HepG2 (cell line): ENCODE measurements around the gene NAT9. TPM values are rescaled to one million over a fixed set of nuclear protein-coding genes. Genes with fewer than 3 reads are reported as not detected.

Source experiments
- ATRX ChIP-seq: sonication (generic); formaldehyde crosslinking; IDR thresholded peaks from 2 replicates; pipeline ENCODE4 v1.4.0; 2020; ENCODE audit warnings: missing genetic modification reagents, borderline replicate concordance
- FOSL1 ChIP-seq: sonication (generic); formaldehyde crosslinking; IDR thresholded peaks from 2 replicates; pipeline ENCODE4 v1.9.0; 2021; ENCODE audit warnings: missing genetic modification reagents, borderline replicate concordance
- FOXK1 ChIP-seq: sonication (generic); formaldehyde crosslinking; IDR thresholded peaks from 2 replicates; pipeline ENCODE4 v1.4.0; 2020; ENCODE audit warnings: low read depth, missing genetic modification reagents, borderline replicate concordance
- HNF4G ChIP-seq, 2 experiments: sonication (generic) in 1 of 2; formaldehyde crosslinking in 1 of 2; IDR thresholded peaks; 2 replicates each; pipeline versions ENCODE4 v1.4.0 to v1.6.1; 2011 to 2020; ENCODE audit warnings: borderline replicate concordance in 2 of 2, low read depth in 2 of 2, mild to moderate bottlenecking in 2 of 2, low read length in 1 of 2, missing genetic modification reagents in 1 of 2, moderate library complexity in 1 of 2
- MAFK ChIP-seq, 2 experiments: IDR thresholded peaks in 1 of 2; conservative IDR thresholded peaks in 1 of 2; 2 replicates each; pipeline ENCODE4 v1.6.1; 2011; ENCODE audit warnings: improper control_type of control experiment in 2 of 2, low read length in 2 of 2
- NCOA2 ChIP-seq: sonication (generic); formaldehyde crosslinking; IDR thresholded peaks from 2 replicates; pipeline ENCODE4 v1.8.0; 2022; ENCODE audit warnings: inconsistent platforms
- NFYC ChIP-seq: IDR thresholded peaks from 2 replicates; pipeline ENCODE4 v1.6.1; 2016; ENCODE audit warnings: missing genetic modification reagents, missing compliant biosample characterization
- PHF20 ChIP-seq: sonication (generic); formaldehyde crosslinking; IDR thresholded peaks from 2 replicates; pipeline ENCODE4 v1.5.0; 2020; ENCODE audit warnings: mild to moderate bottlenecking, missing genetic modification reagents
- RFX3 ChIP-seq: IDR thresholded peaks from 2 replicates; pipeline ENCODE4 v1.6.1; 2016; ENCODE audit warnings: missing biosample characterization, missing genetic modification reagents
- SPEN ChIP-seq: sonication (generic); formaldehyde crosslinking; IDR thresholded peaks from 2 replicates; pipeline ENCODE4 v1.5.1; 2020; ENCODE audit warnings: low read depth, mild to moderate bottlenecking, missing genetic modification reagents
- ZBTB1 ChIP-seq: sonication (generic); formaldehyde crosslinking; IDR thresholded peaks from 2 replicates; pipeline ENCODE4 v1.4.0; 2020; ENCODE audit warnings: missing genetic modification reagents, borderline replicate concordance
- ZFP1 ChIP-seq: IDR thresholded peaks from 2 replicates; pipeline ENCODE4 v1.6.1; 2016
- ZFP36L2 ChIP-seq: sonication (generic); formaldehyde crosslinking; IDR thresholded peaks from 2 replicates; pipeline ENCODE4 v1.4.0; 2020; ENCODE audit warnings: missing genetic modification reagents
- ZNF382 ChIP-seq: sonication (generic); formaldehyde crosslinking; IDR thresholded peaks from 2 replicates; pipeline ENCODE4 v1.5.0; 2020; ENCODE audit warnings: missing genetic modification reagents, mild to moderate bottlenecking, borderline replicate concordance
- ZNF589 ChIP-seq: sonication (generic); formaldehyde crosslinking; conservative IDR thresholded peaks from 2 replicates; pipeline ENCODE4 v1.8.0; 2022; ENCODE audit warnings: mild to moderate bottlenecking, moderate library complexity, missing genetic modification reagents
- ZNF614 ChIP-seq: IDR thresholded peaks from 2 replicates; pipeline ENCODE4 v1.6.1; 2018; ENCODE audit warnings: missing biosample characterization, missing genetic modification reagents, inconsistent platforms, borderline replicate concordance
- ZNF773 ChIP-seq: sonication (generic); formaldehyde crosslinking; IDR thresholded peaks from 2 replicates; pipeline ENCODE4 v1.4.0; 2020; ENCODE audit warnings: missing genetic modification reagents, borderline replicate concordance
- ZZZ3 ChIP-seq: sonication (generic); formaldehyde crosslinking; IDR thresholded peaks from 2 replicates; pipeline ENCODE4 v1.4.0; 2020; ENCODE audit warnings: missing genetic modification reagents, mild to moderate bottlenecking, borderline replicate concordance
- polyA plus RNA-seq, 8 experiments: library from polyadenylated mRNA; depleted of rRNA in 3 of 8; stranded (reverse) in 7 of 8; unstranded in 1 of 8; fragments of >200 nt; fragmentation: Illumina TruSeq in 4 of 8; extraction: Trizol in 4 of 8; gene quantifications; 2 replicates each; pipeline versions ENCODE4 v1.2.1 to v1.2.3, GENCODE V29; 2011 to 2016; ENCODE audit warnings: low read depth in 4 of 8, missing spikeins in 1 of 8, mixed read lengths in 1 of 8; ENCODE audit not compliant: insufficient read depth in 1 of 8
- total RNA-seq, 5 experiments: library from RNA; depleted of rRNA; stranded (reverse); fragments of >200 nt; fragmentation: Illumina TruSeq; extraction: Trizol; gene quantifications; 2 replicates each; pipeline ENCODE4 v1.2.3, GENCODE V29; 2016; ENCODE audit warnings: low read depth in 1 of 5
- TF ChIP-seq, protein P1 (sequence below): IDR thresholded peaks from 2 replicates; pipeline ENCODE4 v1.6.1; 2016; ENCODE audit warnings: low read depth, borderline replicate concordance
- TF ChIP-seq, protein P2 (sequence below): fragments of 450-650 bp; IDR thresholded peaks from 2 replicates; pipeline ENCODE4 v1.6.1; 2017
- TF ChIP-seq, protein P3 (sequence below): sonication (generic); formaldehyde crosslinking; IDR thresholded peaks from 2 replicates; pipeline ENCODE4 v1.5.1; 2020; ENCODE audit warnings: mild to moderate bottlenecking, missing genetic modification reagents, moderate library complexity
- TF ChIP-seq, protein P4 (sequence below): sonication (generic); formaldehyde crosslinking; IDR thresholded peaks from 2 replicates; pipeline ENCODE4 v1.4.0; 2020; ENCODE audit warnings: missing genetic modification reagents

NAT9 gene
- total and polyA plus RNA-seq, 2 of the 13 experiments (the other 11 are each of a cell fraction or from before 2014, with no cell fraction given): 39.7 to 44.2 TPM

DNA sequence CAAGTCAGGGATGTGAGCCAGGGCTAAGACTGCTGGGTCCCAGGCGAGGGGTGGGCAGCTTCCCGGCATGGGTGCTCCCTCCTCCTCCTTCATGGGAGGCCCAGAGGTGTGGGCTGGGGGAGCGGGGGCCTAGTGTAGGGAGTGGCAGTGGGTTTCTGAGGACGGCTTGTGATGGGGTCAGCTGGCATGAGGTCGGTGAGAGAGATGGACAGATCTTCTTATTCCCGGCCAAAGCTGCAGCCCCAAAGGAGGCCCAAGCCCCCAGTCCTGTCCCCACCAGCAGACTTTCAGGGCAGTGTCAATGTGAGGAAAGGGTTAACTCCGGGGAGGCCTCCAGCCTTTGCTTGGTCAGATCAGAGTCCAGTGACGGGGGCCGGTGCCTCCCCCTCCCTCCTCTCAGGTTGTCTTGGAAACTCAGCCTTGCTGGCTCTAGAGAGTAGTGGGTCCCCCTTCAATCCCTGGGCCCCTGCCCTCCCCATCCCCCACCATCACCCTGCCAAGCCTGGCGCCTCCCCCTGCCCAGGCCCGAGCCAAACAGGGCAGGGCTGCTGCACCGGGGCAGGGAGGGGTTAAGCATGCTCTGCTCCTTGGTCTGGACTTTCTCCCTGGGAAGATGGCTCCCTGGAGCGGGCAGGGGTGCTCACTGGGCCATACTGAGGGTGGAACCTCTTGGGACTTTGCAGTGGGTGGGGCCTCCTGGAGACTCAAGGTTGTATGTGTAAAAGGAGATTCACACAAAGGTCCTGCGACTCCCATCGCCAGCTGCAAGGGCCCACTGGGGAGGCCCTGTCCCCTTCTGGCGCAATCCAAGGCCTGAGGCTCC lies 12.4 kb downstream of the NAT9 start (continued):
- TF ChIP-seq, protein P1, sequence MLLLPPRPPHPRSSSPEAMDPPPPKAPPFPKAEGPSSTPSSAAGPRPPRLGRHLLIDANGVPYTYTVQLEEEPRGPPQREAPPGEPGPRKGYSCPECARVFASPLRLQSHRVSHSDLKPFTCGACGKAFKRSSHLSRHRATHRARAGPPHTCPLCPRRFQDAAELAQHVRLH (CRISPR knock-in tag): peak; percentile 85
- TF ChIP-seq FOSL1 (no peak), ZNF614 (peak; percentile 34; the same call in 1 of the 2 replicates), SPEN (CRISPR knock-in tag) (peak; percentile 84), ZNF773 (CRISPR knock-in tag) (no peak), PHF20 (CRISPR knock-in tag) (no peak), NFYC (peak; percentile 44), MAFK (conservative IDR thresholded peaks at IDR 0.05 in 1 of 2, IDR thresholded peaks at IDR 0.05 in 1 of 2; ENCODE audit: low read length in 2 of 2) (no peak), ZBTB1 (CRISPR knock-in tag) (no peak), RFX3 (CRISPR knock-in tag) (peak; percentile 87), ZZZ3 (CRISPR knock-in tag) (no peak), ZFP1 (CRISPR knock-in tag) (no peak), ZFP36L2 (CRISPR knock-in tag) (no peak), ZNF382 (CRISPR knock-in tag) (no peak), HNF4G (IDR thresholded peaks at IDR 0.05; ENCODE audit: borderline replicate concordance, low read depth, low read length) (peak; percentile 98), HNF4G (CRISPR knock-in tag; IDR thresholded peaks at IDR 0.05; ENCODE audit: borderline replicate concordance, low read depth) (peak; percentile 98), ZNF589 (CRISPR knock-in tag) (no peak), FOXK1 (peak; percentile 88; the same call in 1 of the 2 replicates), ATRX (CRISPR knock-in tag) (no peak), NCOA2 (CRISPR knock-in tag) (peak; percentile 82)
- TF ChIP-seq, protein P2, sequence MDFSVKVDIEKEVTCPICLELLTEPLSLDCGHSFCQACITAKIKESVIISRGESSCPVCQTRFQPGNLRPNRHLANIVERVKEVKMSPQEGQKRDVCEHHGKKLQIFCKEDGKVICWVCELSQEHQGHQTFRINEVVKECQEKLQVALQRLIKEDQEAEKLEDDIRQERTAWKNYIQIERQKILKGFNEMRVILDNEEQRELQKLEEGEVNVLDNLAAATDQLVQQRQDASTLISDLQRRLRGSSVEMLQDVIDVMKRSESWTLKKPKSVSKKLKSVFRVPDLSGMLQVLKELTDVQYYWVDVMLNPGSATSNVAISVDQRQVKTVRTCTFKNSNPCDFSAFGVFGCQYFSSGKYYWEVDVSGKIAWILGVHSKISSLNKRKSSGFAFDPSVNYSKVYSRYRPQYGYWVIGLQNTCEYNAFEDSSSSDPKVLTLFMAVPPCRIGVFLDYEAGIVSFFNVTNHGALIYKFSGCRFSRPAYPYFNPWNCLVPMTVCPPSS: no peak
- TF ChIP-seq, protein P3, sequence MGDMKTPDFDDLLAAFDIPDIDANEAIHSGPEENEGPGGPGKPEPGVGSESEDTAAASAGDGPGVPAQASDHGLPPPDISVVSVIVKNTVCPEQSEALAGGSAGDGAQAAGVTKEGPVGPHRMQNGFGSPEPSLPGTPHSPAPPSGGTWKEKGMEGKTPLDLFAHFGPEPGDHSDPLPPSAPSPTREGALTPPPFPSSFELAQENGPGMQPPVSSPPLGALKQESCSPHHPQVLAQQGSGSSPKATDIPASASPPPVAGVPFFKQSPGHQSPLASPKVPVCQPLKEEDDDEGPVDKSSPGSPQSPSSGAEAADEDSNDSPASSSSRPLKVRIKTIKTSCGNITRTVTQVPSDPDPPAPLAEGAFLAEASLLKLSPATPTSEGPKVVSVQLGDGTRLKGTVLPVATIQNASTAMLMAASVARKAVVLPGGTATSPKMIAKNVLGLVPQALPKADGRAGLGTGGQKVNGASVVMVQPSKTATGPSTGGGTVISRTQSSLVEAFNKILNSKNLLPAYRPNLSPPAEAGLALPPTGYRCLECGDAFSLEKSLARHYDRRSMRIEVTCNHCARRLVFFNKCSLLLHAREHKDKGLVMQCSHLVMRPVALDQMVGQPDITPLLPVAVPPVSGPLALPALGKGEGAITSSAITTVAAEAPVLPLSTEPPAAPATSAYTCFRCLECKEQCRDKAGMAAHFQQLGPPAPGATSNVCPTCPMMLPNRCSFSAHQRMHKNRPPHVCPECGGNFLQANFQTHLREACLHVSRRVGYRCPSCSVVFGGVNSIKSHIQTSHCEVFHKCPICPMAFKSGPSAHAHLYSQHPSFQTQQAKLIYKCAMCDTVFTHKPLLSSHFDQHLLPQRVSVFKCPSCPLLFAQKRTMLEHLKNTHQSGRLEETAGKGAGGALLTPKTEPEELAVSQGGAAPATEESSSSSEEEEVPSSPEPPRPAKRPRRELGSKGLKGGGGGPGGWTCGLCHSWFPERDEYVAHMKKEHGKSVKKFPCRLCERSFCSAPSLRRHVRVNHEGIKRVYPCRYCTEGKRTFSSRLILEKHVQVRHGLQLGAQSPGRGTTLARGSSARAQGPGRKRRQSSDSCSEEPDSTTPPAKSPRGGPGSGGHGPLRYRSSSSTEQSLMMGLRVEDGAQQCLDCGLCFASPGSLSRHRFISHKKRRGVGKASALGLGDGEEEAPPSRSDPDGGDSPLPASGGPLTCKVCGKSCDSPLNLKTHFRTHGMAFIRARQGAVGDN (CRISPR knock-in tag): peak; percentile 93
- TF ChIP-seq, protein P4, sequence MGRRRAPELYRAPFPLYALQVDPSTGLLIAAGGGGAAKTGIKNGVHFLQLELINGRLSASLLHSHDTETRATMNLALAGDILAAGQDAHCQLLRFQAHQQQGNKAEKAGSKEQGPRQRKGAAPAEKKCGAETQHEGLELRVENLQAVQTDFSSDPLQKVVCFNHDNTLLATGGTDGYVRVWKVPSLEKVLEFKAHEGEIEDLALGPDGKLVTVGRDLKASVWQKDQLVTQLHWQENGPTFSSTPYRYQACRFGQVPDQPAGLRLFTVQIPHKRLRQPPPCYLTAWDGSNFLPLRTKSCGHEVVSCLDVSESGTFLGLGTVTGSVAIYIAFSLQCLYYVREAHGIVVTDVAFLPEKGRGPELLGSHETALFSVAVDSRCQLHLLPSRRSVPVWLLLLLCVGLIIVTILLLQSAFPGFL (CRISPR knock-in tag): no peak
